NCI-H2029 (cell line): ENCODE results near the gene UNG.
"Not testable (repeated sequence)": the region's sequence is repeated elsewhere in the genome, so short reads cannot be mapped to it uniquely, and the experiment has no call there.

Experiments
- DNase-seq: peaks from one replicate; lab custom pipeline; 2025; lab: John Stamatoyannopoulos, UW

UNG gene

GRCh38 chr12:109121346-109121880 lies 24.0 kb downstream of the UNG start:
- DNase-seq: no peak

DNA sequence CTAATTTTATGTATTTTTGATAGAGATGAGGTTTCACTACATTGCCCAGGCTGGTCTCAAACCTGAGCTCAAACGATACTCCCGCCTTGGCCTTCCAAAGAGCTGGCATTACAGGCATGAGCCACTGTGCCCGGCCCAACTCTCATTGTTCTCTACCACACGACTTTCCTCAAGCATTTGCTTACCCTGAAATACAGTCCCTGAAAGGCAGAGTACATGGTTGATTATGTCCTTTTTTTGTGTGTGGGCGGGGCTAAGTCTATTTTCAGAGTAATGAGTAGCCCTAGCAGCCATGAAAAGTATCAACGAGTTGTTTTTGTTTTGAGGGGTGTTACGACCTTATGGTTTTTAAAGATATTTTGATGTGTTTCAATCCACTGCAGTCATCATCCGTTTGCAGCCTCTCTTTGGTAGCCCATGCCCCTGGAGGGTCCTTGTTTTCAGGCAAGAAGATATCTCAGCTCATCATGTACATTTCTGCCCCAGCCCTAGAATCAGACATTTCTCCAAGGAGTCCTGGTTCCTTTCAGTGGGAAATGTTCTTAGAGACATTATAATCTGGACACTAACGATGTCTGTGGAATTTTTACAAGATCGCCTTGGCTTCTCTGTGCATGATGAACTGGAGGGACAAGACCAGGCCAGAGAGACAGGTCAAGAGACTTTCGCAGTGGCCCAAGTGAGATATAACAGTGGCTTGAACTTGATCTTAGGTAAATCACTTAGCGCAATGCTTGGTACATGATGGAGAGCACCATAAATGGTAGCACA lies 27.7 kb downstream of the UNG start:
- DNase-seq: no peak

DNA sequence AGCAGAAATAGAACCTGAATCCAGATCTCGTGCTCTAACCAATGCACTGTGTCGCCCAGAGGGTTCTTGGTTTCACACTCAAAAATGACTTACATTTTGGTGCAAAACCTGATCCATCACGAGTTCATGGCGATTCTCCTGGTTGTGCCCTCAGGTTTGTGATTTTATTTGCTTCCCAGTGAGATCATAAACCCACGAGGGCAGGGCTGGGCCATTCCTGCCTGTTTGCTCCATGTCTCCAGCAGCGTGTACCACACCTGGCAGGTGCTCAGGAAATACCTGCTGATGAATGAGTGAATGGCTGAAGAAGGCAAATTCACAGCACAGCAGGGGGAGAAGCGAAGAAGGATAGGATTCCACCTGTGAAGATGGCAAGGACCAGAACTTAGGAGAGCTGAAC lies 28.4 kb downstream of the UNG start:
- DNase-seq: no peak

GRCh38 chr12:109126784-109127183 lies 29.4 kb downstream of the UNG start:
- DNase-seq: no peak

DNA sequence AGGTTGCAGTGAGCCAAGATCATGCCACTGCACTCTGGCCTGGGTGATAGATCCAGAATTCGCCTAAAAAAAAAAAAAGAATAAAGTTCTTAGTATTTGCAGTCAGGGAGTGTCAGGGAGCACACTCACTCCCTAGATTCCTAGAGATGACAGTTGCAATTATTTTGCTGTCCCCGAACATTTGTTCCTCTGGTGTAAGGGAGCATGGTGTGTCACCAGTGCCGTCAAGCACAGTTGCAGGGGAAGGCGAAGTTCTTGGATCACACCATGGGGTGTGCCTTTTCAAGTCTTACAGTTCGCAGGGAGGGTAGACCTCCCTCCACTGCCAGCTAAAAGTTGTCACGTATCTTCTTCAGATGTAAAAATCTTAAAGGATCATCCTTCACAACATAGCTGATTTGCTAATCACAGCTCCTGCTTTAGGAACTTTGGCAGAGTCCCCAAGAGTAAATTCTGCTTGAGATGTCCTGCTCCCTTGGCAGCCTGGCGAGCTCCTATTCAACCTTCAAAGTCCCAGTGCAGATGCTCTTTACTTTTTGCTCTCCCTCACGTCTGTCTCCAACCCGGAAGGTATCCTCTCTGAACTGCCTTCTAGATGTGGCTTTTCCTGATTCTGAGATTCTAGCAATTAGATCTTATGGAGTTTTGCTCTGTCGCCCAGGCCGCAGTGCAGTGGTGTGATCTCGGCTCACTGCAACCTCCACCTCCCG lies 30.3 kb downstream of the UNG start:
- no peak for DNase-seq

- DNase-seq: no peak
These were observed 33.1 kb downstream of the UNG start for GRCh38 chr12:109130297-109131153.

- DNase-seq: no peak
These were observed 34.0 kb downstream of the UNG start for GRCh38 chr12:109131154-109132050.

GRCh38 chr12:109134186-109134917 lies 37.0 kb downstream of the UNG start:
- no peak for DNase-seq

DNA sequence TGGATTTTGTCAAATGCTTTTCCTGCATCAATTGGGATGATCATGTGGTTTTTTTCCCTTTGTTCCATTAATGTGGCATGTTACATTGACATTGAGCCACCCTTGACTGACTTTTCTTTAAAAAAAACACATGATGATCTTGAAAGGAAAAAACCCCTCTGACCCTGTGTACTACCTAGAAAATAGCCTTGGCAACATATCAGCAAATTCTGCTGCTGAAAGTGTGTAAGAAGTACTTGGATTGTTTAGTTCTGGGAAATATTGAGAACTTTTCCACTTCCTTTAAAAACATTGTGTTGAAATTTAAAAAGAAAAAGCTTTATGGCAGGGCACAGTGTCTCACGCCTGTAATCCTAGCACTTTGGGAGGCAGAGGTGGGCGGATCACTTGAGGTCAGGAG lies 39.7 kb downstream of the UNG start:
- DNase-seq: no peak

GRCh38 chr12:109139360-109139759 lies 42.0 kb downstream of the UNG start:
- DNase-seq: no peak

- DNase-seq: no peak
These were observed 42.4 kb downstream of the UNG start for GRCh38 chr12:109139791-109140190.

DNA sequence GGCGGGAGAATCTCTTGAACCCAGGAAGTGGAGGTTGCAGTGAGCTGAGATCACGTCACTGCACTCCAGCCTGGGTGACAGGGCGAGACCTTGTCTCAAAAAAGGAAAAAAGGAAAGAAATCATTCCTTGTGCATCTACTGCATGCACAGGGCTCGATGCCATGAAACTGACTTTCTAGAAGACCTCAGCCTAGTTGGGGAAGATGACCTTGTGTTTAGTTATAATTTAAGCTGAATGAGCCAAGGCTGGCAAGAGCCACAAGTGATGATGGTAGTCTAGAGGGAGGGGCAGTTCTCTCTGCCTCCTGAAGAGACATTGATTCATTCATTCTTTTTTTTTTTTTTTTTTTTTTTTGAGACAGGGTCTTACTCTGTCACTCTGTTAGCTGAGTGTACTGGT lies 43.2 kb downstream of the UNG start:
- DNase-seq: no peak

DNA sequence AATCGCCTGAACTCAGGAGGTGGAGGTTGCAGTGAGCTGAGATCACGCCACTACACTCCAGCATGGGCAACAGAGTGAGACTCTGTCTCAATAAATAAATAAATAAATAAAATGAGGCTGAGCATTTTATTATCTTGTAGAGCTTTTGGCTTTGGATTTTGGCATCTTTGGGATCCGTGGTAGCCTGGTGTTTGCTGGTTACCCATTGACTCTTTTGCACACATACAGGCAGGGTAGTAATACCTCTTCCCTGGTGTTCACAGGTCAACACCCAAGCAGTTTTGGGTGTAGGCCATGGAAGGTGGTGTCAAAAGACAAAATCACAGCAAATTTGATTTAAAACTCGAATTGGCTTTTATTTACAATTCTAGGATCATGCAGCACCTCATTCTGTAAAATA lies 46.8 kb downstream of the UNG start:
- DNase-seq: no peak

- DNase-seq: not testable (repeated sequence)
These were observed 49.7 kb downstream of the UNG start for GRCh38 chr12:109147126-109147525.

DNA sequence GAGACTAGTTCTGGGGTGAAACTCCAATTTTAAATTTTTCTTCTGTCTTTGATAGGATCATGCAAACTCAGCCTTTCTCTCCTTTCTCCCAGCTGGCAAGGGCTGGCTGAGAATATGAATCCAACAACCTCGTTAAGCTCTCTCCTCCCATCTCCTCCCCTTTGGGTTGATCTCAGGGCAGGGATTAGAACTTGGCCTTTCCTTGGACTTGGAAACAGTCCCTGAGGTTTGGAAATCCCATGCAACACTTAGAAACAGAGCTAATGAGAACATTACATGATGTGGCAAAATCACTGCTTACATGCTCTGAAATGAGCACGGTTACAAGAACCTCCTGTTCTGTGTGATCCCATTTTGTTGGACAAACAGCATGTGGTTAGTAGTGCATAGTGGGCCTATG lies 50.6 kb downstream of the UNG start:
- no peak for DNase-seq

GRCh38 chr12:109150124-109150640 lies 52.8 kb downstream of the UNG start:
- DNase-seq: no peak

GRCh38 chr12:109151457-109151856 lies 54.1 kb downstream of the UNG start:
- DNase-seq: no peak

DNA sequence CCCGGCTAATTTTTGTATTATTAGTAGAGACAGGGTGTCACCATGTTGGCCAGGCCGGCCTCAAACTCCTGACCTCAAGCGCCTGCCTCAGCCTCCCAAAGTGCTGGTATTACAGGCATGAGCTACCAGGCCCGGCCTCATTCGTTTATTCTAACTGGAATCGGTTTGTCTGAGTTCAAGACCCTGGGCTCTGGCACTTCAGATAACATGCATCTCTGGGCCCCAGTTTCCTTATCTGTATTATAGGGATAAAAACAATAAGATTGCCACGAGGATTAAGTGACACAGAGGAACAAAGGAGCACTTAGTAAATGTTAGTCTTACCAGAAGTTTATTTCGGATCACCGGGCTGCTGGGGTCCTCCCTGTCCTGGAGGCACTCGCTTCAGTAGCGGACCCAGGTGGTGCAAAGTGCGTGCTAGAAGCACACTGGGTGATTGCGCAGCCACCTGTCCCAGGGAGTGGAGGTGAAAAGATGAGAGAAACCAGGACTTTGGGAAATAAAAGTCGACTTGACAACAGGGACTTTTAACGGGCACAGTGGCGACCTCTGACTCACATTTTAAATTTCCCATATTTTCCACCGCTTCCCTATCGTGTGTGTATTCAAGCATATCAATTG lies 56.5 kb downstream of the UNG start:
- DNase-seq: no peak

GRCh38 chr12:109154451-109155438 lies 57.3 kb downstream of the UNG start:
- DNase-seq: peak; percentile 4
